KG1 (cell line): ENCODE data around the gene PTPN11.
"Not testable (repeated sequence)": the region's sequence is repeated elsewhere in the genome, so short reads cannot be mapped to it uniquely, and the experiment has no call there.

Experiments used
- DNase-seq: peaks from one replicate; lab custom pipeline; 2025; lab: John Stamatoyannopoulos, UW

The PTPN11 gene

GRCh38 chr12:112514926-112515642, 96.3 kb downstream of the PTPN11 start:
- DNase-seq, result no peak

DNA sequence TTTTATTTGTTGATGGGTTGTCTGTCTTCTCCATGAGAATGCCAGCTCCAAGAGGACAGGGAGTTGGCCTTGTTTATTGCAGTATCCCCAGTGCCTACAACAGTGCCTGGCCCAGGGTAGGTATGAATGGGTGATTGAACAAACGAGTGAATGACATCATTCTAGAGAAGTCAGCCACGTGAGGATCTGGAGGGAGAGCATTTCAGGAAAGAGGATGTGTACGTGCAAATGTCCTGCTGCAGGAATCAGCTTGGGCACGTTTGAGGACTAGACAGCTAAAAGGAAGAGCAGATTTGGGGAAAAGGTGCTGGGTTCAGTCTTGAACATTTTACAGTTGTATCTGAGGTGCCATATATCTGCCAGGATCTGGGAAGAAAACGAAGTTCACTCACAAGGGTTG, 97.1 kb downstream of the PTPN11 start:
- DNase-seq, result no peak

GRCh38 chr12:112517730-112518364, 99.1 kb downstream of the PTPN11 start:
- DNase-seq, result no peak

DNA sequence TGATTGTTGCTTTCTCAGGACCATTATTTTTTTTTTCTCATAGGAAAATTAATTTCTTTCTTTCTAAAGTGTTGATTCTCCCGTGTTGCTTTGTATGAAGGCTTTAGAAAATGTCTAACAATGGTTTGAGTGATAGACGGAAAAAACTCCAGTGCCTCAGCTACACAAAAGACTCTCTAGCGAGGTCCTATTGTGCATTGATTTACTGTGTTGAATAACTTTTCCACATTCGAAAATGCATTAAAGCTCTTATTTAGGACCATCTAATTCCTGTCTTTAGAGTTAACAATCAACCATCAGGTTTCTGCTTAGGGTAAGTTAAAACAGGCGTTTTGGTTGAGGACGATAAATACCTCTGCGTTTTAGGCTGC, 99.6 kb downstream of the PTPN11 start:
- DNase-seq, result no peak

GRCh38 chr12:112519841-112520340, 101.1 kb downstream of the PTPN11 start:
- not testable (repeated sequence) for DNase-seq

DNA sequence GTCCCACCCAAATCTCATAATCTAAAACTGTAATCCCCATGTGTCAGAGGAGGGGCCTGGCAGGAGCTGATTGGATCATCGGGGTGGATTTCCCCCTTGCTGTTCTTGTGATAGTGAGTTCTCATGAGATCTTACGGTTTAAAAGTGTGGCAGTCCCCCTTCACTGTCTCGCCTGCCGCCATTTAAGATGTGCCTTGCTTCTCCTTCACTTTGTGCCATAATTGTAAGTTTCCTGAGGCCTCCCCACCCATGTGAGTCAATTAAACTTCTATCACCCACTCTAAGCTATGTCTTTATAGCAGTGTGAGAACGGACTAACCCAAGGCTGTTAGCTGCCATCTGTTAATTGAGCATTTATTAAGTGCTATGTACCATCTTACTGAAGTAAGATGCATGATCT, 105.1 kb downstream of the PTPN11 start:
- no peak for DNase-seq

- DNase-seq, result no peak
Measured at GRCh38 chr12:112524269-112524668, 105.5 kb downstream of the PTPN11 start.

DNA sequence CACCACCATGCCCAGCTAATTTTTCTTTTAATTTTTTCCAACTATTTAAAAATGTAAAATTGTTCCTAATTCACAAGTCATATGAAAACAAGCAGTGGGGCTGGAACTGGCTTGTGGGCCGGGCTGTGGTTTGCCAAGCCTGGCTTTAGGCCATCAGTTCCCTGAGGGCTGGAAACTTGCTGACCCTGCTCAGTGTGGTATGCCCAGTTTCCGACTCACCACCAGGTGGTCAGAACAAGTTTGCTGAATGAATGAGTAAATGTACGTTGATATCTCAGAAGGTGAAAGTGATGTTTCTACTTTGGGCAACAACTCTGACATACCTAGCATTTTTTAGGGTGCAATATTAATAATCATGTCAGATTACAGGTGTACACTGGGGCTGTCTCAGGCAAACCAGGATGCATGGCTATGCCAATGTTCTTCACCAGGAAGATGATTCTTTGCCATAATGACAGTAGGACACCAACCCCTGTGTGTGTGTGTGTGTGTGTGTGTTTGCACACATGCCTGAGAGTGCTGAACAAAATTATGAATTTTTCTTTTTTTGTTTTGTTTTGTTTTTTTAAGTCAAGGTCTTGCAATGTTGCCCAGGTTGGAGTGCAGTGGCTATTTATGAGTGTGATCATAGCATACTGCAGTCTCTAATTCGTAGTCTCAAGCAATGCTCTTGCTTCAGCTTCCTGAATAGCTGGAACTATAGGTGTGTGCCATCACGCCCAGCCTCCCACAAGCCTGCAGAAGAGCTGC, 106.1 kb downstream of the PTPN11 start:
- no peak for DNase-seq

DNA sequence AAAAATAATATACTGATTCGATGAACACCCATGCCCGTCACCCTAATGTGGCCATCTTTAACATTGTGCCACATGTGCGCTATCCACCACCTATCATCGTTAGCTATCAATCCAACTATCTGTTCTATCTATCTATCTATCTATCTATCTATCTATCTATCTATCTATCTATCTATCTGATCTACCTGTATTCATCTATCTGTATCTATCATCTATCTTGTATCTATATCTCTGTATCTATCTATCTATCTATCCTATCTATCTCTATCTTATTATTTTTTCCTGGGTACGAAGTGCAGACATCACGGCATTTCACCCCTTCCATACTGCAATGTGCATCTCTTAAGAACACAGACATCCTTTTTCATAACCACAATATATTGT, 106.7 kb downstream of the PTPN11 start:
- DNase-seq, result no peak

DNA sequence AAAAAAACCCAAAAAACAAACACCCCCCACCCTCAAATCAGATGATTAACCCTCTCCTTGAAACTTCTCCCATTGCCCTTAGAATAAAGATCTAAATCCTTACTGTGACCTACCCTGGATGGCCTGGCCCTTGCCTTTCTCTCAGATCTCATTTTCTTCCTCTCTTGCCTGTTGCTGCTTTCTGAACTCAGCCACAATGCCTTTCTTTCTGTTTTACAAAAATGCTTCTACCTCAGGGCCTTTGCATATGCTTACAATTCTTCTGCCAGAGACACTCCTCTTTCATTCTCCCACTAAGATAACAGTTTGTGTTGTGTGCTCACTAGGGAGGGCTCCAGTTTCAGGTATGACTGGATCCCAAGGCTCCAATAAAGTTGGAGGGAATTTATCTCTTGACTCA, 108.3 kb downstream of the PTPN11 start:
- no peak for DNase-seq

GRCh38 chr12:112527501-112527900, 108.8 kb downstream of the PTPN11 start:
- no peak for DNase-seq

DNA sequence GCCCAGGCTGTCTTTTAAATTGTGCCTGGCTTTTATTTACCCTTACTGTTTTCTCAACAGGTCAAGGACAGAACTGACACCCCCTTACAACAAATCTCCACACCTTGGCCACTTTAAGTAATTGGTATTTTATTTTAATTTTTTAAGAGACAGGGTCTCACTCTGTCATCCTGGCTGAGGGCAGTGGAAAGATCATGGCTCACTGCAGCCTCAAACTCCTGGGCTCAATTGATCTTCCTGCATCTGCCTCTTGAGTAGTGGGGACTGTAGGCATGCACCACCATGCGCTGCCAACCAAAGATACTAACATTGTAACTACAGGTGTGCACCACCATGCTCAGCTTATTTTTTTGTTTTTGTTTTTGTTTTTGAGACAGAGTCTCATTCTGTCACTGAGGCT, 109.8 kb downstream of the PTPN11 start:
- DNase-seq, result no peak

DNA sequence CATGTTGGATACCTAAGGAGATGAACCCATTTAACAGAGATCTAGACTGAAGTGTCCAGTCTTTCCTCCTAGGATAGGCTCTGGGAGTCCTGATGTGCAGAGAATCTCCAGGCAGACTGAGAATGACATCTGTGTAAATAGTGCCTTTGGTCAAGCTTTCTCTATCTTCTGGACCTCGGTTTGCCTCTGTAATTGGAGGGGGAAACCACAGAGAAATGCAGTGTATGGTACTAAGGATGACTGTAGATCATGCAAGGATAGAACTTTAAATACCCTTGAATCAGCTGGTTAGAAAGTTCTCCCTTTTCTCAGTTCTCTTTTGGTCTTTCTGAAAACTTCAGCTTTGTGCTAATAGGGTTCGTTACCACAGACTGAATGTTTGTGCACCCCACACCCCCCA, 112.2 kb downstream of the PTPN11 start:
- no peak for DNase-seq

DNA sequence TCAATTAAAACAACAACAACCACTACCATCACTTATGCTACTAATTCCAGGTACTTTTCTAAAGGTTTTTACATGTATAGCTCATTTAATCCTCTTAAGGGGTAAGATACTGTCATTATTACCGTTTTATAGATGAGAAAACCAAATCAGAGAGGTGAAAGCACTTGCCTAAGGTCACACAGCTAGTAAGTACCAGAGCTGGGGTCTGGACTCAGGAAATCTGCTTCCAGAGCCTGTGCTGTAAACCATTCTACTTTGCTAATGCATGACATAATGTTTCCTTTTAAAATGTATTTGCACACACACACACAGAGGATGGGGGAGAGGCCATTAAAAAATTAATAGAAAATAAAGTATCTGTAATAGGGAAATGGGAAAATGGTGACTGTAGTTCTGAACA, 113.4 kb downstream of the PTPN11 start:
- DNase-seq, result no peak

DNA sequence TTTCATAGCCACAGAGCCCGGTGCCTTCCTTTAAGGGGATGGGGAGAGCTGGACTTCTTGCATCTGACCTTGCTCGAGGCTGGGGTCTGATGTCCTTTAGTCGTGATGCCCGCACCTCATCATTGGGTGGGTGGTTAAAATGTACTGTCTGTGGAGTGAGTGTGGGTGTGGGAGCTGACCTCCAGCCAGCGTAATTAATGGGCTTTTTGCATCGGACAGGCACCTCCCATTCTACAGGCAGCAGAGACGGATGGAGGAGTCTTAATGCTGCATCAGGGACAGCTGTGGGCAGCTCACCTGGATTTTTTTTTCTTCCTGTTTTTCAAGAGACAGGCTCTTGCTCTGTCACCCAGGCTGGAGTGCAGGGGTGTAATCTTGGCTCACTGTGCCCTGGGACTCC, 114.8 kb downstream of the PTPN11 start:
- DNase-seq, result no peak

GRCh38 chr12:112535017-112535416, 116.3 kb downstream of the PTPN11 start:
- no peak for DNase-seq

- DNase-seq, result no peak
Measured at GRCh38 chr12:112535637-112536366, 117.1 kb downstream of the PTPN11 start.

- no peak for DNase-seq
Measured at GRCh38 chr12:112536367-112536730, 117.6 kb downstream of the PTPN11 start.

DNA sequence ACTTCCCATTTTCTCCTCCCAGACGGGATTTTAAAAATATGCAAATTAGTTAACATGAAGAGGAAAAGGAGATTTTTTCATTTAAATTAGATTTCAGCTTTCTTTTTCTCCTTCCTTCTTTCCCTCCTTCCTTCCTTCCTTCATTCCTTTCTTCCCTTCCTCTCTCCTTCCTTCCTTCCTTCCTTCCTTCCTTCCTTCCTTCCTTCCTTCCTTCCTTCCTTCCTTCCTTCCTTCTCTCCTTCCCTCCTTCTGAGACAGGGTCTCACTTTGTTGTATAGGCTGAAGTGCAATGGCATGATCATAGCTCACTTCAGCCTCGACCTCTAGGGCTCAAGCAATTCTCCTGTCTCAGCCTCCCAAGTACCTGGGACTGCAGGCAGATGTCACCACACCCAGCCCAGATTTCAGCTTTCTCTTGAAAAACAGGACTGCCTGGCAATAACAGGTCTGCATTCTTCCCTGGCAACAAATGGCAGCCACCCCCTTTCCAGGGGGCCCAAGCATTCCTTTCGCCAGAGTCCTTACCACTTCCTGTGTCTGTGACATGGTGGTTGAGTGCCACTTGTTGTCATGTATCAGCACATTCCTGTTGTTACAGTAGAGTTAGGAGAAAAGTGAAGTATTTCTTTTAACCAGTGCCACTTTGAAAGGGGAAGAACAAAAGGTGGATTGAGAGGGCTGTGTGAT, 119.1 kb downstream of the PTPN11 start:
- no peak for DNase-seq

GRCh38 chr12:112538740-112539139, 120.0 kb downstream of the PTPN11 start:
- no peak for DNase-seq

DNA sequence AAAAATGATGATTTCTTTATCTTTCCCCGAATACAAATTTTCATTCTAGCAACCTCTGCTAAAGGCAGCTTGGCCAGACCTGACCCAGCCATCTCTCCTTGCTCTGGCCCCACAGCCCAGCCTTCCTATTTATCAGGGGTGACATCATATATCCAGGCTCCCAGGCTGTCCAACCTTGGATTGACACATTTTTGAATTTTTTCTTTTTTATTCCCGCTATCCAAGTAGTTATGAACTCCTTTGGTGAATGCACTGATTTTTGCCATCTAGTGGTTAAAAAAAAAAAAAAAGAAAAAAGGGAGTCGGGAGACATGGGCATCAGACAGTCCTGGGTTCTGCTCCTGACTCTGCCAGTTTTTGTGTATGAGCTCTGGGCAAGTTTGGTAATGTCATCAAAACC, 120.5 kb downstream of the PTPN11 start:
- DNase-seq, result no peak

DNA sequence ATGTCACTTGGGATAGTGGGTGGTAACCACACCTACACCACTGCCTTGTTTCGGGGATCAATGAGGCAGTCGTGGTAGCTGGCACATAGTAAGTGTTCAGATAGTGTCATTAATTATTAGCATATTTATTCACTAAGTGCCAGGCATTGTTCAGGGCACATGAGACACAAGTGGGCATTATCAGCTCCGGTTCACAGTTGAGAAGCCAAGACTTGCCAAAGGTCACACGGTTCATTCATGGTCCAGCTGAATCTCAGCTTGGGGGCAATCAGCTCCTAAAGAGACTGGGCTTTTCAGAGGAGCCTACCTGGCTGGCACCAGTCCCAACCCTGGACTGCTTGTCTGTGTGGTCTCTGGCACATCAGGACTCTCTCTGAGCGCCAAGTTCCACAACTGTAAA, 121.3 kb downstream of the PTPN11 start:
- DNase-seq, result no peak
